SK-N-SH (cell line): ENCODE measurements around the gene ACER3. TPM values are rescaled to one million over a fixed set of nuclear protein-coding genes. Genes with fewer than 3 reads are reported as not detected.

Experiments
- CTCF ChIA-PET: fragments of 300-600, 350-600 bp; formaldehyde crosslinking; extraction: SDS; loops from one replicate; lab custom pipeline; 2021; lab: Yijun Ruan, JAX
- POLR2A ChIA-PET: fragments of 350-600 bp; sonication (Branson Sonifier 250); formaldehyde crosslinking; extraction: SDS; loops from one replicate; lab custom pipeline; 2020; ENCODE audit warnings: antibody characterized with exemption, inconsistent platforms; lab: Yijun Ruan, JAX
- DNase-seq: peaks from one replicate; pipeline ENCODE4 v3.0.0; 2012
- H2AFZ ChIP-seq: fragments of 200-600 bp; sonication (generic); 2 replicates; pipeline ENCODE4 v1.8.1; 2016; ENCODE audit warnings: antibody characterized with exemption, mild to moderate bottlenecking, low read depth
- H3F3A ChIP-seq: fragments of 200-600 bp; sonication (generic); replicated peaks from 2 replicates; pipeline ENCODE3; 2016; ENCODE audit warnings: antibody characterized with exemption, mild to moderate bottlenecking; ENCODE audit not compliant: insufficient read depth
- H3K27ac ChIP-seq, 2 experiments: fragments of 200-500 bp in 1 of 2; fragments of 200-600 bp in 1 of 2; sonication (Bioruptor generic) in 1 of 2; sonication (generic), shearing (Covaris generic) in 1 of 2; 2 replicates each; pipeline versions ENCODE4 v1.5.1 to v1.6.1; 2014 to 2016; ENCODE audit warnings: low read depth in 2 of 2, inconsistent platforms in 1 of 2, low read length in 1 of 2, mild to moderate bottlenecking in 1 of 2, mixed read lengths in 1 of 2
- H3K27me3 ChIP-seq: fragments of 200-600 bp; sonication (generic), shearing (Covaris generic); 2 replicates; pipeline ENCODE4 v1.6.1; 2016; ENCODE audit warnings: mixed run types; ENCODE audit not compliant: insufficient read depth
- H3K36me3 ChIP-seq, 2 experiments: fragments of 200-500 bp in 1 of 2; fragments of 200-600 bp in 1 of 2; sonication (Bioruptor generic) in 1 of 2; sonication (generic) in 1 of 2; replicated peaks in 1 of 2; 2 replicates each; pipeline versions ENCODE3 to v1.5.1; 2014 to 2016; ENCODE audit warnings: low read length in 1 of 2, mild to moderate bottlenecking in 1 of 2; ENCODE audit not compliant: insufficient read depth in 2 of 2, control insufficient read depth in 1 of 2
- H3K4me1 ChIP-seq, 2 experiments: fragments of 200-500 bp in 1 of 2; fragments of 200-600 bp in 1 of 2; sonication (Bioruptor generic) in 1 of 2; sonication (generic), shearing (Covaris generic) in 1 of 2; 2 replicates each; pipeline versions ENCODE4 v1.5.1 to v1.6.1; 2014 to 2016; ENCODE audit warnings: low read depth in 1 of 2, low read length in 1 of 2, mixed run types in 1 of 2; ENCODE audit not compliant: insufficient read depth in 2 of 2, control insufficient read depth in 1 of 2
- H3K4me2 ChIP-seq: fragments of 200-600 bp; sonication (generic), shearing (Covaris generic); 2 replicates; pipeline ENCODE4 v1.6.1; 2017; ENCODE audit warnings: mixed run types
- H3K4me3 ChIP-seq, 2 experiments: fragments of 200-500 bp in 1 of 2; fragments of 200-600 bp in 1 of 2; sonication (Bioruptor generic) in 1 of 2; sonication (generic), shearing (Covaris generic) in 1 of 2; 2 replicates each; pipeline versions ENCODE4 v1.5.1 to v1.8.1; 2014 to 2016; ENCODE audit warnings: low read depth in 2 of 2, inconsistent platforms in 1 of 2, low read length in 1 of 2, mild to moderate bottlenecking in 1 of 2, mixed read lengths in 1 of 2, moderate library complexity in 1 of 2
- H3K79me2 ChIP-seq: fragments of 200-600 bp; sonication (generic); 2 replicates; pipeline ENCODE4 v1.8.1; 2017; ENCODE audit warnings: mild to moderate bottlenecking; ENCODE audit not compliant: insufficient read depth
- H3K9ac ChIP-seq: fragments of 200-600 bp; sonication (generic); 2 replicates; pipeline ENCODE4 v1.6.1; 2017; ENCODE audit warnings: mixed run types
- H3K9me2 ChIP-seq: fragments of 200-600 bp; sonication (generic); 2 replicates; pipeline ENCODE4 v1.6.1; 2017; ENCODE audit warnings: mixed run types
- H3K9me3 ChIP-seq: fragments of 200-600 bp; sonication (generic); 2 replicates; pipeline ENCODE4 v1.6.1; 2017; ENCODE audit warnings: mixed run types, mild to moderate bottlenecking, moderate library complexity
- H4K20me1 ChIP-seq: fragments of 200-600 bp; sonication (generic); 2 replicates; pipeline ENCODE4 v1.6.1; 2017; ENCODE audit warnings: mild to moderate bottlenecking, mixed run types; ENCODE audit not compliant: insufficient read depth
- CHD2 ChIP-seq: fragments of 150-350 bp; IDR thresholded peaks from 2 replicates; pipeline ENCODE4 v1.6.1; 2018; ENCODE audit warnings: low read length; ENCODE audit not compliant: partially characterized antibody
- CTCF ChIP-seq: fragments of 200-600 bp; sonication (generic); IDR thresholded peaks from 2 replicates; pipeline ENCODE4 v1.6.1; 2017; ENCODE audit warnings: antibody characterized with exemption, mild to moderate bottlenecking, moderate library complexity
- EP300 ChIP-seq, 2 experiments: IDR thresholded peaks; 2 replicates each; pipeline versions ENCODE4 v1.4.0 to v1.6.1; 2012; ENCODE audit warnings: borderline replicate concordance in 1 of 2, low read depth in 1 of 2, low read length in 1 of 2
- EZH2phosphoT487 ChIP-seq: fragments of 200-600 bp; sonication (generic); IDR thresholded peaks from 2 replicates; pipeline ENCODE4 v1.6.1; 2017; ENCODE audit warnings: low read depth, mixed run types, mild to moderate bottlenecking, antibody characterized with exemption, moderate library complexity, borderline replicate concordance
- FOXM1 ChIP-seq: IDR thresholded peaks from 2 replicates; pipeline ENCODE4 v1.4.0; 2012; ENCODE audit warnings: low read depth, mild to moderate bottlenecking
- IRF3 ChIP-seq: fragments of 150-350 bp; IDR thresholded peaks from 2 replicates; pipeline ENCODE4 v1.6.1; 2016; ENCODE audit warnings: mild to moderate bottlenecking, low read depth, low read length
- MAX ChIP-seq: IDR thresholded peaks from 2 replicates; pipeline ENCODE4 v1.4.0; 2012; ENCODE audit warnings: low read depth
- MXI1 ChIP-seq: IDR thresholded peaks from 2 replicates; pipeline ENCODE4 v1.6.1; 2012; ENCODE audit warnings: mild to moderate bottlenecking, low read depth, low read length, improper control_type of control experiment
- PBX3 ChIP-seq: IDR thresholded peaks from 2 replicates; pipeline ENCODE4; 2012
- RCOR1 ChIP-seq: fragments of 150-350 bp; IDR thresholded peaks from 2 replicates; pipeline ENCODE4 v1.6.1; 2017; ENCODE audit warnings: antibody characterized with exemption, low read length
- RFX5 ChIP-seq: IDR thresholded peaks from 2 replicates; pipeline ENCODE4 v1.6.1; 2012; ENCODE audit warnings: mild to moderate bottlenecking, improper control_type of control experiment, low read length
- SMC3 ChIP-seq: IDR thresholded peaks from 2 replicates; pipeline ENCODE4 v1.6.1; 2012; ENCODE audit warnings: low read depth, low read length, improper control_type of control experiment
- TAF1 ChIP-seq: IDR thresholded peaks from 2 replicates; pipeline ENCODE4 v1.6.1; 2012; ENCODE audit warnings: low read depth, mild to moderate bottlenecking, low read length, moderate library complexity, borderline replicate concordance
- TCF12 ChIP-seq: IDR thresholded peaks from 2 replicates; pipeline ENCODE4 v1.4.0; 2012
- USF1 ChIP-seq: IDR thresholded peaks from 2 replicates; pipeline ENCODE4 v1.4.0; 2012; ENCODE audit warnings: low read depth, borderline replicate concordance
- ZBTB33 ChIP-seq: IDR thresholded peaks from 2 replicates; pipeline ENCODE4 v1.4.0; 2012; ENCODE audit warnings: low read depth, borderline replicate concordance
- WGBS: methylation state at CpG from one replicate; pipeline ENCODE4 v1.1.6; 2017; ENCODE audit warnings: low lambda C conversion rate; 5-methylcytosine and 5-hydroxymethylcytosine counted together
- polyA plus RNA-seq, 3 experiments: library from polyadenylated mRNA; depleted of rRNA; stranded (reverse); fragments of >200 nt; gene quantifications; 2 replicates each; pipeline ENCODE4 v1.2.3, GENCODE V29; 2012

ACER3 gene
- polyA plus RNA-seq, 1 of the 3 experiments (the other 2 are of a cell fraction) = 5.4 TPM

- ChIA-PET CTCF (interaction anchor here (1.1 to 1.7 kb wide), 5 partner anchors 14 to 287 kb away, joined by 3 to 6 read pairs (median 4); no protein-coding TSS in a partner anchor), POLR2A (no interaction called here)
- TF ChIP-seq RFX5 (no peak), MXI1 (no peak), CTCF (no peak), PBX3 (no peak), CHD2 (no peak), TCF12 (no peak), EP300 (IDR thresholded peaks at IDR 0.05; ENCODE audit: borderline replicate concordance in 1 of 2, low read depth in 1 of 2, low read length in 1 of 2) (no peak), EZH2phosphoT487 (no peak), SMC3 (no peak), TAF1 (no peak), IRF3 (no peak), RCOR1 (no peak), FOXM1 (no peak), ZBTB33 (no peak), MAX (no peak), USF1 (no peak)
- H3K4me2 ChIP-seq = no peak overlapping the region
- H3K9me2 ChIP-seq = no peaks in the 10 kb centered on the region
- H3K79me2 ChIP-seq = no peaks in the 10 kb centered on the region
- no peak overlapping the region for H3K9ac ChIP-seq
- no peaks in the 10 kb centered on the region for H4K20me1 ChIP-seq
- no peaks in the 10 kb centered on the region for H3K9me3 ChIP-seq
- WGBS = 81% methylated on average over 2 of the region's 2 CpGs
- peaks cover 9% of the 10 kb centered on the region for H3F3A ChIP-seq
- H2AFZ ChIP-seq = no peak overlapping the region
- DNase-seq = no peak
- peaks cover 4 to 12% of the 10 kb centered on the region in 2 experiments for H3K36me3 ChIP-seq
- H3K4me3 ChIP-seq = no peak overlapping the region
- no peaks in the 10 kb centered on the region for H3K27me3 ChIP-seq
- H3K4me1 ChIP-seq = peaks cover 0 to 9% of the 10 kb centered on the region in 2 experiments; a peak in 2 of 4 replicates
- no peak overlapping the region for H3K27ac ChIP-seq
Observed at GRCh38 chr11:77020734-77021133, 160.0 kb downstream of the ACER3 start.
